AG09319 (cell line): ENCODE measurements around the gene PRKCZ.

Experiments used
- DNase-seq: peaks from one replicate; pipeline ENCODE4 v3.0.0-alpha.2; 2010; ENCODE audit warnings: low read depth; ENCODE audit errors: extremely low read depth
- TF ChIP-seq, protein P1 (sequence below): IDR thresholded peaks from 2 replicates; pipeline ENCODE4 v1.5.1; 2011; ENCODE audit warnings: low read depth, mild to moderate bottlenecking, inconsistent platforms, low read length, moderate library complexity

The PRKCZ gene

GRCh38 chr1:2180297-2181245, 130.4 kb downstream of the PRKCZ start:
- TF ChIP-seq, protein P1, sequence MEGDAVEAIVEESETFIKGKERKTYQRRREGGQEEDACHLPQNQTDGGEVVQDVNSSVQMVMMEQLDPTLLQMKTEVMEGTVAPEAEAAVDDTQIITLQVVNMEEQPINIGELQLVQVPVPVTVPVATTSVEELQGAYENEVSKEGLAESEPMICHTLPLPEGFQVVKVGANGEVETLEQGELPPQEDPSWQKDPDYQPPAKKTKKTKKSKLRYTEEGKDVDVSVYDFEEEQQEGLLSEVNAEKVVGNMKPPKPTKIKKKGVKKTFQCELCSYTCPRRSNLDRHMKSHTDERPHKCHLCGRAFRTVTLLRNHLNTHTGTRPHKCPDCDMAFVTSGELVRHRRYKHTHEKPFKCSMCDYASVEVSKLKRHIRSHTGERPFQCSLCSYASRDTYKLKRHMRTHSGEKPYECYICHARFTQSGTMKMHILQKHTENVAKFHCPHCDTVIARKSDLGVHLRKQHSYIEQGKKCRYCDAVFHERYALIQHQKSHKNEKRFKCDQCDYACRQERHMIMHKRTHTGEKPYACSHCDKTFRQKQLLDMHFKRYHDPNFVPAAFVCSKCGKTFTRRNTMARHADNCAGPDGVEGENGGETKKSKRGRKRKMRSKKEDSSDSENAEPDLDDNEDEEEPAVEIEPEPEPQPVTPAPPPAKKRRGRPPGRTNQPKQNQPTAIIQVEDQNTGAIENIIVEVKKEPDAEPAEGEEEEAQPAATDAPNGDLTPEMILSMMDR = no peak
- no peak for DNase-seq

- TF ChIP-seq, protein P1 = no peak
- no peak for DNase-seq
These were observed 131.1 kb downstream of the PRKCZ start for GRCh38 chr1:2181271-2181670.

DNA sequence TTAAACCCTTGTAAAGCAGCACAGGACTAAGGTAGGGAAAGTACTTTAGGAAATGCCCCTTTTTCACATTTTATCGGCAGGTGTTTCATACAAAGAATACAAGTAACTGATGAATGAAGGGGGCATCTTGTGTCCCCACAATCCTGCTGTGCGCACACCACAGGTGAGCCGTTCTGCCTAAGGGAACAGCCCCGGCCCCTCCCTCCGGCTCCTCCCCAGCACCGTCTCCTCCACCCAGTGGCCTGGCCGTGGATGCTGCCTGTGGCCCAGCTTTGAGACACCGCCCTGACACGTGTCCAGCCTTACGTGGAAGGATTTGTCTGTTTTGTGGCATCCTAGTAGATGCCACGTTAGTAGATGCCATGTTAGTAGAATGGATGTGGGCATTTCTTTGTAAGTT, 131.5 kb downstream of the PRKCZ start:
- no peak for DNase-seq
- TF ChIP-seq, protein P1 = no peak

- DNase-seq = no peak
- TF ChIP-seq, protein P1 = no peak
These were observed 132.2 kb downstream of the PRKCZ start for GRCh38 chr1:2182376-2182775.

DNA sequence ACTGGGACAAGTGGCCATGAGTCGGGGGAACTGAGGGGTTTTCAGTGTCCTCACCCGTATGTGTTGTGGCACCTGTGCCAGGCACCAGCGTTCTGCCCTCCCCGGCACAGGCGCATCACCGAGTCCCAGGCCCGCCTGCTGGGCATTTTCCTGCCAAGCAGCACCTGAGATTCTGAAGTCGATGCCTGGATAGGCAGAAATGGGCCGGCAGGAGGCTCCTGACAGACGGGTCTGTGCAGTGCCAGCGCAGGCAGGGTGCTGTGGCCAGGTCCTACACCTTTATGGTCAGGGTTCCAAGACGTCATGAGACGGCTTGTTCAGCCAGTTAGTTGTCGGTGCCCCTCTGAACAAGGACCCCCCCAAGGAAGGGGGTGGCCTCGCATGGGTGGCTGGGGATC, 133.7 kb downstream of the PRKCZ start:
- TF ChIP-seq, protein P1 = no peak
- no peak for DNase-seq

DNA sequence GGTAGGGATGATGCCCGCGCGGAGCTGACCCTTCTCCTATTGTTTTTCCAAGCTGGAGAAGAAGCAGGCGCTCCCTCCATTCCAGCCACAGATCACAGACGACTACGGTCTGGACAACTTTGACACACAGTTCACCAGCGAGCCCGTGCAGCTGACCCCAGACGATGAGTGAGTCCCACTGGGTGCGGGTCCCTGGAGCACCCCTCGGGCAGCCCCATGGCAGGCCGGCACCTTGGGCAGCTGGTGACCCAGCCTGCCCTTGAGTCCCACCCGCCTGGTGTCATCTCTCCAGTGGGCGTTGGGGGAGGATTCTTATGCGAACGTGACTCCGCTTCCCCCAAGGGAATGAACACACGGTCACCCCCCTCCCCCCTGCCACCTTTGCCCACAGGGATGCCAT, 134.3 kb downstream of the PRKCZ start:
- no peak for DNase-seq

DNA sequence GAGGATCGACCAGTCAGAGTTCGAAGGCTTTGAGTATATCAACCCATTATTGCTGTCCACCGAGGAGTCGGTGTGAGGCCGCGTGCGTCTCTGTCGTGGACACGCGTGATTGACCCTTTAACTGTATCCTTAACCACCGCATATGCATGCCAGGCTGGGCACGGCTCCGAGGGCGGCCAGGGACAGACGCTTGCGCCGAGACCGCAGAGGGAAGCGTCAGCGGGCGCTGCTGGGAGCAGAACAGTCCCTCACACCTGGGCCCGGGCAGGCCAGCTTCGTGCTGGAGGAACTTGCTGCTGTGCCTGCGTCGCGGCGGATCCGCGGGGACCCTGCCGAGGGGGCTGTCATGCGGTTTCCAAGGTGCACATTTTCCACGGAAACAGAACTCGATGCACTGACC, 134.7 kb downstream of the PRKCZ start:
- TF ChIP-seq, protein P1 = no peak
- DNase-seq = no peak

More for the DNA sequence above, 134.3 kb downstream of the PRKCZ start:
- TF ChIP-seq, protein P1 = no peak
